ENCODE data around the gene PRM2. TPM values are rescaled to one million over a fixed set of nuclear protein-coding genes. Genes with fewer than 3 reads are reported as not detected.
A peak's percentile ranks its signal among the peaks of the same experiment; 100 is the strongest.

Gene PRM2
- total RNA-seq, 1 experiment from 2014 or later = not detected

DNA sequence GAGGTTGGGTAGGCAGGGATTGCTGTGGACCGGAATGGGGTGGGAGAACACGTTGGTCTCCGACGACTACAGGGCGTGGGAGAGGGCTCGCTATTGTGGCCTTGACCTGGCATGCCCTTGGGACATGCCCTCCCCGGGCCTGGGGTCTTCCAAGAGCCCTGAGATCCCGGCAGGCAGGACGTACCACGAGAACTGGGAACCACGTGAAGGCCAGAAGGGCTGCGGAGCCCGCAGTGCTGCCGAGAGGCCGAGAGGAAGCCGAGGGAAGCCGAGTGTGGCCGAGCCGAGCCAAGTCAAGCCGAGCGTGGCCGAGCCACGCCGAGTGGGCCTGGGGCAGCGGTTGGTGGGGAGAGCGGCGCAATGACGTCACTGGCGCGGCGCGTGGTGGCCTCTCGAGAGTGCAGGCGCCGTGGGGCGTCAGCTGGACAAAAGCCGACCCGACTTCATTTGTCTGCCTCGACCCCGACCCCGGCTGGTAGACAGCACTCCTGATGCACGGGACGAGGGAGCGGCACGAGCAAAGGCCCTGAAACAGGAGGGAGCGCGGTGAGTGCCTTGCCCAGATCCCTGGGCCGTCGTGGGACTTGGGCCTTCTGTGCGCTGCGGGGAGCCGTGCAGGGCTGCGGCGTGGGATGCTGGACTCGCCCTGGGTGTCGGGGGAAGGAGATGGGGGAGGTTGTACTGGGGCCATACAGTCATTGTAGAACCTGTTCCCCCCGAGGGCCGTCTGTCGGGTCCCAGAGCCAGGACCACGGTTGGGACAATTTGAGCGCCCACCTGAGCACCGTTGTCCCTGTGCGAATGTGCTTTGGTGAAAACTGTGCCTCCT, 26.8 kb downstream of the PRM2 start:
- DNase-seq (ENCODE audit: low read depth) = no peak

GRCh38 chr16:11248133-11248532, 28.1 kb downstream of the PRM2 start:
- DNase-seq (ENCODE audit: low read depth) = no peak

GRCh38 chr16:11245988-11246387, 30.3 kb downstream of the PRM2 start:
- no peak for DNase-seq (ENCODE audit: low read depth)

DNA sequence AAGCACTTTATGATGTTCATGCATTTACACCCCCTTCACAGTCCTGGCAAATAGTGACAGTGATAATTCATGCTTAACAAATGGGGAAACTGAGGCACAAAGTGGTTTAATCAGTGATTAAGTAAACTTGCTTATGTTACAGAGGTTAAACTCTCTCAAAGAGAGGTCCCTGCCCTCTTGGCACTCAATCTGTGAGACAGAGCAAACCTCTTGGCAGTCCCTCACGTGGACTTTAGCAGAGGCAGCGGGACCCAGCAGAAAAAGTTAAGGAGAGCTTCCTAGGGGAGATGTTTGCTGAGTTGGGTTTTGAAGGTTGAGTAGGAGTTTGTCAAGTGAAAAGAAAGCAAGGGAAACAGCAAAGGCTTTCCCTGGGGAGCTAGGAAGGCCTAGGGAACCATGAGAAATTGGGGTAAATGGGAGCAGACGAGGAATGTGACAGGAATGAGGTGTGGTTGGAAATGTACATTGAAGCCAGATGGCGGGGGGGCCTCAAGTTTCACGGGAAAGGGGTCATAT, 31.0 kb downstream of the PRM2 start:
- DNase-seq (ENCODE audit: low read depth) = no peak

DNA sequence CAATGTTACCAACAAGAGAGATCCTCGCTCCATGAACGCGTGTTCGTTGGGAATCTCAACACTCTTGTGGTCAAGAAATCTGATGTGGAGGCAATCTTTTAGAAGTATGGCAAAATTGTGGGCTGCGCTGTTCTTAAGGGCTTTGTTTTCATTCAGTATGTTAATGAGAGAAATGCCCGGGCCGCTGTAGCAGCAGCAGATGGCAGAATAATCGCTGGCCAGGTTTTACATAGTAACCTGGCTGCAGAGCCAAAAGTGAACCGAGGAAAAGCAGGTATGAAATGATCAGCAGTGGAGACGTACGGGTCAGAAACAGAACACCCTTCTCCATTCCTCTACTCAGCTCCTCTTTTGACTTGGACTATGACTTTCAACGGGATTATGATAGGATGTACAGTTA, 33.6 kb downstream of the PRM2 start:
- DNase-seq (ENCODE audit: low read depth) = no peak

GRCh38 chr16:11241480-11242204, 34.6 kb downstream of the PRM2 start:
- no peak for DNase-seq (ENCODE audit: low read depth)

GRCh38 chr16:11240636-11241473, 35.4 kb downstream of the PRM2 start:
- DNase-seq (ENCODE audit: low read depth) = no peak

DNA sequence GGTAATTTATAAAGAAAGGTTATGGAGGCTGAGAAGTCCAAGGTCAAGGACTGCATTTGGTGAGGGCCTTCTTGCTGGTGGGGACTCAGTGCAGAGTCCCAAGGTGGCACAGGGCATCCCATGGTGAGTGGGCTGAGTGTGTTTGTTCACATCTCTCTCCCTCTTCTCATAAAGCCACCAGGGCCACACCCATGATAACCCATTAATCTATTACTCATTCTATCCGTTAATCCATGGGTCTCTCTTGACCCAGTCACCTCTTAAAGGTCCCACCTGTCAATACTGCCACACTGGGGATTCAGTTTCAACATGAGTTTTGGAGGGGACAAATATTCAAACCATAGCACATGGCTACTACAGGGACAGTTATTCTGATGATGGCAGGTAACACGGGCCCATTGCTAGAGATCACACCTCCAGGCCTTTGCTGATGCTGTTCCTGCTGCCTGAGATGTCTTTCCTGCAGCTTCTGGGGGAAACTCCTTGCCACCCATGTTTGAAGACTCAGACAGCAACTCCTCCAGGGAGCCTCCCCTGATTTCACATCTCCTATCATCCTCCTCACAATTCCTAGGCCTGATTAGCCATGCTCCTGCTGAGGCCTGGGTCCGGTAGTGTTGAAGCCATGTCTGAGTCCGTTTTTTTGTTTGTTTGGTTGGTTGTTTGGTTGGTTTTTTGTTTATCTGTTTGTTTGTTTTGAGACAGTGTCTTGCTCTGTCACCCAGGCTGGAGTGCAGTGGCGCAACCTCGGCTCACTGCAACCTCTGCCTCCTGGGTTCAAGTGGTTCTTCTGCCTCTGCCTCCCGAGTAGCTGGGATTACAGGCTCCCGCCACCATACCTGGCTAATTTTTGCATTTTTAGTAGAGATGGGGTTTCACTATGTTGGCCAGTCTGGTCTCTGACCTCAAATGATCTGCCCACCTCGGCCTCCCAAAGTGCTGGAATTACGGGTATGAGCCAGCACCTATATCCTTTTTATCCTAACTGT, 36.3 kb downstream of the PRM2 start:
- DNase-seq (ENCODE audit: low read depth) = no peak

DNA sequence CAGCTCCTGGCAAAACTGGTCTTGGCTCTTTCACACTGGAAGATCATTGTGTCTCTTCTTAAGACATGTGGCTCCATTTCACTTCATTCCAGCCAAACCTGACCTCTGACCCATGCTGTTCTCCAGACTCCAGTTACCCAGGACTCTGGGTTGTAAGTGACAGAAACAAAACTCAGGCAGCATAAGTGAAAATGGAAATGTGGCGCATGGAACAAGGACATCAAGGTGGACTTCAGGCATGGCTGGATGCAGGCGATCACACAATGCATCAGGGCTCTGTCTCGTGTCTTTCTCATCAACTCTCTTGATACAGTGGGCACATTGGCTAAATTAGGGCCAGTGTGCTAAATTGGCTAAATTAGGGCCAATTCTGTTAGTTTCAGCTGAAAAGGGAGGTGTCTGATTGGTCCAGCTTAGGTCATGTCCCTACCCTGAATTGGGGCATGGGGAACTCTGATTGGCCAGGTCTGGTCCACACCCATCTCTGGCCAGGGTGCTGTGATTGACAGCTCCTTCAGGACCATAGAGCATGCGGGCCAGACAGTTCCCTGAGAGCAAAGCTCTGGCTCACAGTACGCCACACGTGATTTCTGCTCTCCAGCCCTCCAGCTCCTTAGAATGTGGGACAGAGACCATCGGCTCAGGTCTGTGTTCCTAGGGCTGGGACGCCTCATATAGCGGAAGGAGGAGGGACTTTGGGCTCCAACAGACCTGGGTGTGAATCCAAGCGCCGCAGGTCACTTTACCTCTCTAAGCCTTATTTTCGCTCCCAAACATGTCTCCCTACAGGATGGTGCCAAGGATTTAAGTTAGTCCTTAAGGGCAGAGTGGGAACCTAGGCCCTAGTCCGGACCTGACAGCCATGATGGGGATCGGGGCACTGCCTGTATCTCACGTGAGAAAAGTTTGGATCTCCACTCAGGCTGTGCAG, 37.7 kb downstream of the PRM2 start:
- DNase-seq (ENCODE audit: low read depth) = no peak

DNA sequence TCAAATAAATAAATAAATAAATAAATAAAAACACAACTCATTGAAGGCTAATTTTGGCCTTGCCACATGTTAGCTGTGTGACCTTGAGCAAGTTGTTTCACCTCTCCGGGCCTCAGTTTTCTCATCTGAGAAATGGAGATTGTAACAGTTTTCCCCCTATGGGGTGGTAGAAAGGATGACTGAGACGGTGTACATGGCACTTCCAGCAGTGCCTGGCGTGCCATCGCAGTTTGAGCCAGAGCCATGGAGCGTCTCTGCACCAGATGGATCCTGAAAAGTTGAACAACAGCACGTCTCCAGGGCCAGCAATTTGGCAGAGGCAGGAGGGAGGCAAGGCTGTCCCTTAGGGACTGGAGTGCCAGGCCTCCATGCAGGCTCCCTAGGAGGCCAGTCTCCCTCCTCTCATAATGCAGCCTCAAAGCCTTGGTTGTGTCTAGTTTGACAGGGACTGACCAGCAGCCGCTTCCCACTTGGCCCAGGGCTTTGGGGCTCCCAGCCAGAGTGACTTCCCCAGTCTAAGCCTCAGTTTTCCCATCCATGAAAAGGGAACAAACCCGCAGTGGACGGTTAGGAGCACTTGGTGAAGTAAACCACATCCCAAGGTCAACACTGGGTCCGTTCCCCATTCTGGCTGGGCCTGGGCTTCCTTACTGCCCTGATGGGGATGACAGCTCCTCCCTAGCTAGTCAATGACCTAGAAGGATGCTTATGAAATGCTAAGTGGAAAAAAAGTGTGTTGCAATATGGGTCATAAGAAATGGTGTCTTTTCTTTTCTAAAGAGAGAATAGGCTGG, 39.6 kb downstream of the PRM2 start:
- no peak for DNase-seq (ENCODE audit: low read depth)

DNA sequence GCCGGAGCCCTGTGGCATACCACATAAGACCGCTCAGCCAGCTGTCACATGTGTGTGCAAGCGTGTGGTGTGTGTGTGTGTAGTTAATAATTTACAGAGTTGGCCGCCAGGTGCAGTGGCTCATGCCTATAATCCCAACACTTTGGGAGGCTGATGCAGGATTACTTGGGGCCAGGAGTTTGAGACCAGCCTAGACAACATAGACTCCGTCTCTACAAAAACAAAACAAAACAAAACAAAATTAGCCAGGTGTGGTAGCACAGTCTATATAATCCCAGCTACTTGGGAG, 40.6 kb downstream of the PRM2 start:
- no peak for DNase-seq (ENCODE audit: low read depth)

- DNase-seq (ENCODE audit: low read depth) = no peak
Observed at GRCh38 chr16:11234884-11235702, 41.2 kb downstream of the PRM2 start.

- DNase-seq (ENCODE audit: low read depth) = peak; percentile 27
Observed at GRCh38 chr16:11233727-11234376, 42.4 kb downstream of the PRM2 start.

- DNase-seq (ENCODE audit: low read depth) = no peak
Observed at GRCh38 chr16:11232852-11233726, 43.2 kb downstream of the PRM2 start.

DNA sequence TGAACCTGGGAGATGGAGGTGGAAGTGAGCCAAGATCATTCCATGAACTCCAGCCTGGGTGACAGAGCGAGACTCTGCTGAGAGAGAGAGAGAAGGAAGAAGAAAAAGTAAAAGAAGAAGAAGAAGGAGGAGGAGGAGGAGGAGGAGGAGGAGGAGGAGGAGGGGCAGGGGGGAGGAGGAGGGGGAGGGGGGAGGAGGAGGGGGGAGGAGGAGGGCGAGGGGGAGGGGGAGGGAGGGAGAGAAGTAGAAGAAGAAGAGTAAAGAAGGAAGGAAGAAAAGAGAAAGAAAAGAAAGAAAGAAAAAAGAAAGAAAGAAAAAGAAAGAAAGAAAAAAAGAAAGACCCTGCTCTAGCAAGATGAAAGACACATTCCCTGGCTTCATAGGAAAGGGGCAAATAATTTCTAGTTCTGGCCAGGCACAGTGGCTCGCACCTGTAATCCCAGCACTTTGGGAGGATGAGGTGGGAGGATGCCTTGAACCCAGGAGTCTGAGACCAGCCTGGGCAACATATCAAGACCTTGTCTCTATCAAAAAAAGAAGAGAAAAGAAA, 43.9 kb downstream of the PRM2 start:
- no peak for DNase-seq (ENCODE audit: low read depth)

GRCh38 chr16:11231367-11231970, 44.8 kb downstream of the PRM2 start:
- DNase-seq (ENCODE audit: low read depth) = no peak
